ENCODE measurements around the gene SLC25A6. TPM values are rescaled to one million over a fixed set of nuclear protein-coding genes. Genes with fewer than 3 reads are reported as not detected.

The SLC25A6 gene
- polyA plus RNA-seq, 3 donors: 481 to 682 (median 578) TPM

Other genes with a start within 250 kb of the SLC25A6 start
- gene CRLF2, start 179.5 kb downstream of the SLC25A6 start, polyA plus RNA-seq (ENCODE audit: insufficient read length in 3 of 3): under 1 TPM in 1 of 3 donors, not detected in 2; 0.11 TPM
- 1 to 10 TPM; 3.4 to 4.7 (median 3.7) TPM for gene CSF2RA, start 123.3 kb downstream of the SLC25A6 start, polyA plus RNA-seq (ENCODE audit: insufficient read length in 3 of 3)
- gene IL3RA, start 55.3 kb downstream of the SLC25A6 start, polyA plus RNA-seq (ENCODE audit: insufficient read length in 3 of 3): 10 to 100 TPM; 11.7 to 15.5 (median 12.3) TPM
- 10 to 100 TPM; 35.7 to 50.5 (median 37.1) TPM for gene ASMTL, start 60.8 kb upstream of the SLC25A6 start, polyA plus RNA-seq (ENCODE audit: insufficient read length in 3 of 3)
- 1 to 10 TPM in 1 of 3 donors, under 1 TPM in 2; 0.64 to 1.7 (median 0.95) TPM for gene P2RY8, start 145.1 kb upstream of the SLC25A6 start, polyA plus RNA-seq (ENCODE audit: insufficient read length in 3 of 3)
- gene AKAP17A, start 199.5 kb upstream of the SLC25A6 start, polyA plus RNA-seq (ENCODE audit: insufficient read length in 3 of 3): 10 to 100 TPM; 44.8 to 66.3 (median 56.6) TPM
- gene ASMT, start 222.9 kb upstream of the SLC25A6 start, polyA plus RNA-seq (ENCODE audit: insufficient read length in 3 of 3): under 1 TPM in 2 of 3 donors, not detected in 1; 0.14 to 0.47 TPM

All from renal cortex interstitium (tissue), 3 donors.